GM12878 (cell line): Measurements from ENCODE around the gene FXYD3. TPM values are rescaled to one million over a fixed set of nuclear protein-coding genes. Genes with fewer than 3 reads are reported as not detected.

ENCODE experiments used
- ATAC-seq: fragments of 200-7000 bp; cut with Tn5 transposase; 3 replicates; pipeline ENCODE4 v1.9.1; 2020; ENCODE audit warnings: mild to moderate bottlenecking, moderate library complexity
- BruUV-seq: library from RNA; stranded (reverse); fragments of 400-500 nt; replicated peaks from 2 replicates; lab custom pipeline; 2021; lab: Mats Ljungman, UMichigan
- CTCF ChIA-PET: fragments of 300-600 bp; sonication (Branson Sonifier 250); formaldehyde crosslinking; extraction: SDS; loops from one replicate; lab custom pipeline; 2021; ENCODE audit warnings: inconsistent platforms; lab: Yijun Ruan, JAX
- POLR2A ChIA-PET: fragments of 350-600 bp; formaldehyde crosslinking; extraction: SDS; loops from one replicate; lab custom pipeline; 2021; ENCODE audit warnings: inconsistent platforms; lab: Charles Lee
- RAD21 ChIA-PET: fragments of 300-600 bp; sonication (Branson Sonifier 250); formaldehyde crosslinking; loops from one replicate; lab custom pipeline; 2023; ENCODE audit warnings: antibody characterized with exemption; ENCODE audit not compliant: unreplicated experiment; lab: Charles Lee
- SMC1A ChIA-PET: fragments of 300-600 bp; sonication (Branson Sonifier 250); formaldehyde crosslinking; loops from one replicate; lab custom pipeline; 2023; ENCODE audit not compliant: unreplicated experiment, uncharacterized antibody; lab: Charles Lee
- DNase-seq: peaks from one replicate; pipeline ENCODE4 v3.0.0-alpha.2; 2011; ENCODE audit warnings: low read depth, low spot score
- FAIRE-seq: peaks from 3 replicates; lab custom pipeline; 2011; peaks lifted over from hg19 to GRCh38; lab: Jason Lieb, UNC
- H2AFZ ChIP-seq: 2 replicates; pipeline ENCODE4 v1.6.0; 2011; ENCODE audit warnings: low read depth, low read length, control low read depth; ENCODE audit not compliant: control insufficient read depth
- H3K27ac ChIP-seq: 2 replicates; pipeline ENCODE4 v1.5.1; 2011; ENCODE audit warnings: control low read depth; ENCODE audit not compliant: control insufficient read depth, insufficient read depth
- H3K27me3 ChIP-seq, 2 experiments: replicated peaks in 1 of 2; 2 replicates each; pipeline versions ENCODE4 v1.6.0 to v1.6.1; 2011; ENCODE audit warnings: low read length in 1 of 2; ENCODE audit not compliant: control insufficient read depth in 2 of 2, insufficient read depth in 2 of 2
- H3K36me3 ChIP-seq, 2 experiments: 2 replicates each; pipeline ENCODE4 v1.5.1; 2011; ENCODE audit warnings: low read length in 1 of 2; ENCODE audit not compliant: control insufficient read depth in 2 of 2, insufficient read depth in 2 of 2
- H3K4me1 ChIP-seq: 2 replicates; pipeline ENCODE4 v1.6.1; 2011; ENCODE audit warnings: mild to moderate bottlenecking, low read length, moderate library complexity, mixed read lengths; ENCODE audit not compliant: control insufficient read depth, insufficient read depth
- H3K4me2 ChIP-seq: 2 replicates; pipeline ENCODE4 v1.6.0; 2011; ENCODE audit warnings: control low read depth; ENCODE audit not compliant: control insufficient read depth, insufficient read depth
- H3K4me3 ChIP-seq: fragments of 200-600 bp; sonication (generic); 2 replicates; pipeline ENCODE4 v1.5.1; 2016
- H3K79me2 ChIP-seq: 2 replicates; pipeline ENCODE4 v1.6.0; 2011; ENCODE audit warnings: low read length; ENCODE audit not compliant: control insufficient read depth, insufficient read depth
- H3K9ac ChIP-seq: 2 replicates; pipeline ENCODE4 v1.8.0; 2011; ENCODE audit warnings: low read length, control low read depth, mixed read lengths; ENCODE audit not compliant: control insufficient read depth, insufficient read depth
- H3K9me3 ChIP-seq: replicated peaks from 3 replicates; pipeline ENCODE4 v1.5.1; 2011; ENCODE audit warnings: mild to moderate bottlenecking, low read length; ENCODE audit not compliant: control insufficient read depth, insufficient read depth
- H4K20me1 ChIP-seq: 2 replicates; pipeline ENCODE4 v1.6.0; 2011; ENCODE audit not compliant: control insufficient read depth, insufficient read depth
- BACH1 ChIP-seq: fragments of 450-650 bp; IDR thresholded peaks from 2 replicates; pipeline ENCODE4 v1.6.1; 2017; ENCODE audit warnings: mild to moderate bottlenecking, borderline replicate concordance
- BRCA1 ChIP-seq: IDR thresholded peaks from 2 replicates; pipeline ENCODE4 v1.6.1; 2011; ENCODE audit warnings: low read depth, low read length, improper control_type of control experiment
- CBX3 ChIP-seq: fragments of 200-600 bp; sonication (generic); IDR thresholded peaks from 2 replicates; pipeline ENCODE4 v1.6.1; 2016; ENCODE audit warnings: low read depth, borderline replicate concordance
- FOXK2 ChIP-seq: fragments of 450-650 bp; IDR thresholded peaks from 2 replicates; pipeline ENCODE4 v1.6.1; 2017; ENCODE audit warnings: mild to moderate bottlenecking, moderate library complexity
- MTA2 ChIP-seq: fragments of 450-650 bp; IDR thresholded peaks from 2 replicates; pipeline ENCODE4 v1.6.1; 2016; ENCODE audit warnings: low read depth, mild to moderate bottlenecking, moderate library complexity
- MTA3 ChIP-seq: IDR thresholded peaks from 2 replicates; pipeline ENCODE4 v1.6.1; 2012; ENCODE audit warnings: low read length, inconsistent platforms, borderline replicate concordance
- TBL1XR1 ChIP-seq: IDR thresholded peaks from 2 replicates; pipeline ENCODE4 v1.6.1; 2012; ENCODE audit warnings: low read depth, low read length, improper control_type of control experiment
- WGBS: methylation state at CpG from one replicate; pipeline ENCODE4 v1.1.6; 2016; ENCODE audit warnings: low lambda C conversion rate; ENCODE audit not compliant: insufficient replicate concordance, insufficient coverage; ENCODE audit errors: missing lambda C conversion rate; 5-methylcytosine and 5-hydroxymethylcytosine counted together
- in situ Hi-C: fragments of 300-500 bp; cut with MboI; formaldehyde crosslinking; loops from 9 replicates; pipeline ENCODE4 v1.14.3; 2018; ENCODE audit warnings: mixed read lengths
- intact Hi-C: fragments of 100-400 bp; cut with micrococcal nuclease; formaldehyde crosslinking; loops from one replicate; pipeline ENCODE4 v1.14.2; 2022; ENCODE audit not compliant: unreplicated experiment
- polyA plus RNA-seq, 11 experiments: library from polyadenylated mRNA; depleted of rRNA in 4 of 11; unstranded in 6 of 11; stranded (reverse) in 5 of 11; fragments of >200 nt; fragmentation: Nextera tagmentation in 4 of 11; fragmentation: Illumina TruSeq in 1 of 11; extraction: Ambion mirVana in 4 of 11; extraction: Trizol in 1 of 11; gene quantifications; 1 replicate in 1 of 11; 2 replicates in 10 of 11; pipeline versions ENCODE4 v1.2.1 to v1.2.3, GENCODE V29; 2011 to 2016; ENCODE audit warnings: inconsistent platforms in 2 of 11, missing spikeins in 2 of 11, low read depth in 1 of 11
- total RNA-seq, 4 experiments: library from RNA; depleted of rRNA in 3 of 4; stranded (reverse); fragments of >200 nt in 3 of 4; fragmentation: Illumina TruSeq in 1 of 4; extraction: Trizol in 1 of 4; gene quantifications; 2 replicates each; pipeline versions ENCODE4 v1.2.1 to v1.2.3, GENCODE V29; 2013 to 2021
- TF ChIP-seq, protein P1 (sequence below): fragments of 450-650 bp; IDR thresholded peaks from 2 replicates; pipeline ENCODE4 v1.6.1; 2014; ENCODE audit warnings: mild to moderate bottlenecking
- TF ChIP-seq, protein P2 (sequence below): IDR thresholded peaks from 2 replicates; pipeline ENCODE4 v1.6.1; 2012; ENCODE audit warnings: mild to moderate bottlenecking, low read depth, low read length

Gene FXYD3
- total and polyA plus RNA-seq, 10 of the 15 experiments (the other 5 are each of a cell fraction or from before 2014, with no cell fraction given): 0.09 to 0.44 TPM; not detected in 8

DNA sequence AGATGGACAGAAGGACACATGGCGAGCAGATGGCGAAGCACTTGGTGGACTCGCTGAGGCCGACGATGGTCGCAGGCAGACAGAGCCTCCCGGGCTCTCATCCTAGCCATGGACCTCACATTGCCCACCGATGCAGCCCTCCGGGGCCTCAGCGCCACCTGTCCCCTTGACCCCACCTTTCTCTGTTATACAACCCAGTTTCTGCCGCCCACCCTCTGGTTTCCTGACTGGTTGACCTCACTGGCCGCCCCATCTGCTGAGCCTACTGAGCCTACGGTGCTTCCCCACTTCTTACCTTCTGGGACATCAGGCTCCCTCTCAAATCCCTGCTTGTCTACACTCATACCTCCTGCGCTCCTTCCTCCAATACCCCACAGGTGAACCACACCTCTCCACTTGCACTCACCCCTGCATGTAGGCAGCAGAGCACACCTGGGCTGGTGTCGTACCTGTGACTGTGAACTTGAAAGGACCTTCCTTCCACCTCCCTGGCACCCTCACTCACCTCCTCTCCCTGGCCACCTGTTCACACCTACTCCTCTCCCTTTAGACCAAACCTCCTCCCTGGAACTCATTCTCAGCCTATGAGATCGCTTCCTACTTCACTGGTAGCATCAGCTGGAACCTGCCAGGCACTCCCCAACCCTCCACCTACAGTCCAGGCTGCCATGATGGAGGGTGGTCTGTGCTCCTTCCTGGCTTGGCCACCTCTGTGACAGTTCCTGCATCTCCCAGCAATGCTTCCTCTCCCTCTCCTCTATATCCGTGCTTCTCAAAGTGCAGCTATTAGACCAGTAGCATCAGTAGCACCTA, 38.0 kb upstream of the FXYD3 start:
- Histone ChIP-seq H3K4me3 (no peak overlapping the region), H3K27me3 (peaks cover 0 to 1% of the 10 kb centered on the region in 2 experiments; a peak in 1 of 4 replicates), H4K20me1 (no peaks in the 10 kb centered on the region), H2AFZ (no peak overlapping the region), H3K9ac (no peak overlapping the region)
- SMC1A ChIA-PET: no interaction called here
- DNase-seq: no peak
- BruUV-seq: no TSS peak
- POLR2A ChIA-PET: no interaction called here
- CTCF ChIA-PET: interaction anchor here (1.0 to 1.1 kb wide), 2 partner anchors 11 to 39 kb away, joined by 3 read pairs; no protein-coding TSS in a partner anchor
- TF ChIP-seq BRCA1: no peak
- no peak for TF ChIP-seq BACH1
- no peak for TF ChIP-seq MTA2
- no peak for TF ChIP-seq FOXK2
- TF ChIP-seq TBL1XR1: no peak
- TF ChIP-seq, protein P1, sequence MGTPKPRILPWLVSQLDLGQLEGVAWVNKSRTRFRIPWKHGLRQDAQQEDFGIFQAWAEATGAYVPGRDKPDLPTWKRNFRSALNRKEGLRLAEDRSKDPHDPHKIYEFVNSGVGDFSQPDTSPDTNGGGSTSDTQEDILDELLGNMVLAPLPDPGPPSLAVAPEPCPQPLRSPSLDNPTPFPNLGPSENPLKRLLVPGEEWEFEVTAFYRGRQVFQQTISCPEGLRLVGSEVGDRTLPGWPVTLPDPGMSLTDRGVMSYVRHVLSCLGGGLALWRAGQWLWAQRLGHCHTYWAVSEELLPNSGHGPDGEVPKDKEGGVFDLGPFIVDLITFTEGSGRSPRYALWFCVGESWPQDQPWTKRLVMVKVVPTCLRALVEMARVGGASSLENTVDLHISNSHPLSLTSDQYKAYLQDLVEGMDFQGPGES: no peak
- TF ChIP-seq CBX3: no peak
- TF ChIP-seq MTA3: no peak
- TF ChIP-seq, protein P2, sequence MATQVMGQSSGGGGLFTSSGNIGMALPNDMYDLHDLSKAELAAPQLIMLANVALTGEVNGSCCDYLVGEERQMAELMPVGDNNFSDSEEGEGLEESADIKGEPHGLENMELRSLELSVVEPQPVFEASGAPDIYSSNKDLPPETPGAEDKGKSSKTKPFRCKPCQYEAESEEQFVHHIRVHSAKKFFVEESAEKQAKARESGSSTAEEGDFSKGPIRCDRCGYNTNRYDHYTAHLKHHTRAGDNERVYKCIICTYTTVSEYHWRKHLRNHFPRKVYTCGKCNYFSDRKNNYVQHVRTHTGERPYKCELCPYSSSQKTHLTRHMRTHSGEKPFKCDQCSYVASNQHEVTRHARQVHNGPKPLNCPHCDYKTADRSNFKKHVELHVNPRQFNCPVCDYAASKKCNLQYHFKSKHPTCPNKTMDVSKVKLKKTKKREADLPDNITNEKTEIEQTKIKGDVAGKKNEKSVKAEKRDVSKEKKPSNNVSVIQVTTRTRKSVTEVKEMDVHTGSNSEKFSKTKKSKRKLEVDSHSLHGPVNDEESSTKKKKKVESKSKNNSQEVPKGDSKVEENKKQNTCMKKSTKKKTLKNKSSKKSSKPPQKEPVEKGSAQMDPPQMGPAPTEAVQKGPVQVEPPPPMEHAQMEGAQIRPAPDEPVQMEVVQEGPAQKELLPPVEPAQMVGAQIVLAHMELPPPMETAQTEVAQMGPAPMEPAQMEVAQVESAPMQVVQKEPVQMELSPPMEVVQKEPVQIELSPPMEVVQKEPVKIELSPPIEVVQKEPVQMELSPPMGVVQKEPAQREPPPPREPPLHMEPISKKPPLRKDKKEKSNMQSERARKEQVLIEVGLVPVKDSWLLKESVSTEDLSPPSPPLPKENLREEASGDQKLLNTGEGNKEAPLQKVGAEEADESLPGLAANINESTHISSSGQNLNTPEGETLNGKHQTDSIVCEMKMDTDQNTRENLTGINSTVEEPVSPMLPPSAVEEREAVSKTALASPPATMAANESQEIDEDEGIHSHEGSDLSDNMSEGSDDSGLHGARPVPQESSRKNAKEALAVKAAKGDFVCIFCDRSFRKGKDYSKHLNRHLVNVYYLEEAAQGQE: no peak
- TF ChIP-seq, all 136 proteins: peak for 0
- RAD21 ChIA-PET: no interaction called here
- Histone ChIP-seq H3K4me2 (no peak overlapping the region), H3K27ac (no peak overlapping the region), H3K36me3 (no peaks in the 10 kb centered on the region), H3K79me2 (no peaks in the 10 kb centered on the region), H3K9me3 (no peaks in the 10 kb centered on the region), H3K4me1 (no peaks in the 10 kb centered on the region)
- ATAC-seq (no peak), FAIRE-seq (no peak)
- in situ Hi-C loops (no loop called here), intact Hi-C loops (no loop called here)
- WGBS: 55% methylated on average over 16 of the region's 17 CpGs
